ENCODE data around the gene FN1.

The FN1 gene

DNA sequence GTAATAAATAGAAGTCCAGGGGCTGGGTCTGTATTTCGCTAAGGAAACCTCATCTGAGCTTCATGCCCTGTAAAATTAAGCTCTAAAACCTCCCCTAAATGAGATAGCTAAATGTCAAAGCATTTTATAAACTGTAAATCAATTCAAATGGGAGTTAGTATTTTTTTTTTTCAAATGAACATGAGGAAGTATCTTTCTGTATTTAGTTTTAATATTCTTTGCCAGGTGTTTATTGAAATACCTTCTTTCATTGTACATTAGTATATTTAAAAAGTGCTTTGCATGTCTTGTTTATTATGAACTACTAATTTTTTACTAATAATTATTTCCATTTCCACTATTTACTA lies 76.3 kb downstream of the FN1 start:
- no peaks in the 10 kb centered on the region for H3K9me2 ChIP-seq (replicated peaks; ENCODE audit: insufficient read depth, low read length)
- no peaks in the 10 kb centered on the region for H3K4me1 ChIP-seq (ENCODE audit: low read length)
- H3K27ac ChIP-seq (ENCODE audit: low read length), result no peak overlapping the region
- no peaks in the 10 kb centered on the region for H3K9me3 ChIP-seq (replicated peaks; ENCODE audit: insufficient read depth, low read length)
- no peak overlapping the region for H3K4me2 ChIP-seq (ENCODE audit: low read depth, low read length)
- H3K4me3 ChIP-seq (ENCODE audit: low read length), result no peak overlapping the region
- no peak for DNase-seq
- no peaks in the 10 kb centered on the region for H4K20me1 ChIP-seq (ENCODE audit: insufficient read depth, low read length)
- no peak overlapping the region for H2AFZ ChIP-seq (ENCODE audit: low read length)
- no peaks in the 10 kb centered on the region for H3F3A ChIP-seq (ENCODE audit: insufficient read depth, low read length)
- H3K9ac ChIP-seq (ENCODE audit: low read length), result no peak overlapping the region
- TF ChIP-seq EZH2 (optimal IDR thresholded peaks at IDR 0.05; ENCODE audit: low read depth, low read length) (no peak), EZH2phosphoT487 (IDR thresholded peaks at IDR 0.05; ENCODE audit: low read length) (no peak)
- TF ChIP-seq, protein P1, sequence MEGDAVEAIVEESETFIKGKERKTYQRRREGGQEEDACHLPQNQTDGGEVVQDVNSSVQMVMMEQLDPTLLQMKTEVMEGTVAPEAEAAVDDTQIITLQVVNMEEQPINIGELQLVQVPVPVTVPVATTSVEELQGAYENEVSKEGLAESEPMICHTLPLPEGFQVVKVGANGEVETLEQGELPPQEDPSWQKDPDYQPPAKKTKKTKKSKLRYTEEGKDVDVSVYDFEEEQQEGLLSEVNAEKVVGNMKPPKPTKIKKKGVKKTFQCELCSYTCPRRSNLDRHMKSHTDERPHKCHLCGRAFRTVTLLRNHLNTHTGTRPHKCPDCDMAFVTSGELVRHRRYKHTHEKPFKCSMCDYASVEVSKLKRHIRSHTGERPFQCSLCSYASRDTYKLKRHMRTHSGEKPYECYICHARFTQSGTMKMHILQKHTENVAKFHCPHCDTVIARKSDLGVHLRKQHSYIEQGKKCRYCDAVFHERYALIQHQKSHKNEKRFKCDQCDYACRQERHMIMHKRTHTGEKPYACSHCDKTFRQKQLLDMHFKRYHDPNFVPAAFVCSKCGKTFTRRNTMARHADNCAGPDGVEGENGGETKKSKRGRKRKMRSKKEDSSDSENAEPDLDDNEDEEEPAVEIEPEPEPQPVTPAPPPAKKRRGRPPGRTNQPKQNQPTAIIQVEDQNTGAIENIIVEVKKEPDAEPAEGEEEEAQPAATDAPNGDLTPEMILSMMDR (IDR thresholded peaks at IDR 0.05; ENCODE audit: low read length), result no peak
- no peaks in the 10 kb centered on the region for H3K36me3 ChIP-seq (replicated peaks; ENCODE audit: insufficient read depth, low read length)
- no peaks in the 10 kb centered on the region for H3K79me2 ChIP-seq (ENCODE audit: low read length)
- no peaks in the 10 kb centered on the region for H3K27me3 ChIP-seq (replicated peaks; ENCODE audit: insufficient read depth, low read length)

DNA sequence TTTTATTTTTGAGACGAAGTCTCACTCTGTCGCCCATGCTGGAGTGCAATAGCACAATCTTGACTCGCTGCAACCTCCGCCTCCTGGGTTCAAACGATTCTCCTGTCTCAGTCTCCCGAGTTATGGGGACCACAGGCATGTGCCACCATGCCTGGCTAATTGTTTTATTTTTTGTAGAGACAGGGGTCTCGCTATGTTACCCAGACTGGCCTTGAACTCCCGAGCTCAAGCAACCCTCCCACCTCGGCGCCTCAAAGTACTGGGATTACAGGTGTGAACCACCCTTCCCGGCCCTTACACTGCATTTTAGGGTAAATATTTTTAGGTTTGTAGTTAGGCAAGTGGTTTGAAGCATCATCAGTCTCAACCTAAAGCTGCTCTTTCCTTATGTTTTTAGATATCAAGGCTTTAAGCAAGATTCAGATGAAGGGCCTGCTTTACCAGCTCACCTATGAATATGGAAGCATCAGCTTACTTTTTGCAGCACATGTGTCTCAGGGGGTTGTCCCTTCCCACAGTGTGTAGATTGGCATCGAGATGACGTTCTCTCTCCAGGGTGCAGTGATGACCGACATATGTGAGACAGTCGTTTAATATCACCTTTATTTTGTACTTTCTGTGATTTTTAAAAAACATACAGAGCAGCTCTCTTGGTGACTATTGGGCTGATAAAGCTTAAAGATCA lies 76.8 kb downstream of the FN1 start:
- H3K36me3 ChIP-seq (replicated peaks; ENCODE audit: insufficient read depth, low read length), result no peaks in the 10 kb centered on the region
- H3K4me1 ChIP-seq (ENCODE audit: low read length), result no peaks in the 10 kb centered on the region
- no peaks in the 10 kb centered on the region for H4K20me1 ChIP-seq (ENCODE audit: insufficient read depth, low read length)
- H3K9me3 ChIP-seq (replicated peaks; ENCODE audit: insufficient read depth, low read length), result no peaks in the 10 kb centered on the region
- H3K27ac ChIP-seq (ENCODE audit: low read length), result no peak overlapping the region
- H3K9me2 ChIP-seq (replicated peaks; ENCODE audit: insufficient read depth, low read length), result no peaks in the 10 kb centered on the region
- TF ChIP-seq EZH2 (optimal IDR thresholded peaks at IDR 0.05; ENCODE audit: low read depth, low read length), result no peak
- TF ChIP-seq, protein P1 (IDR thresholded peaks at IDR 0.05; ENCODE audit: low read length), result no peak
- no peak for TF ChIP-seq EZH2phosphoT487 (IDR thresholded peaks at IDR 0.05; ENCODE audit: low read length)
- H3F3A ChIP-seq (ENCODE audit: insufficient read depth, low read length), result no peaks in the 10 kb centered on the region
- H3K4me2 ChIP-seq (ENCODE audit: low read depth, low read length), result no peak overlapping the region
- no peaks in the 10 kb centered on the region for H3K79me2 ChIP-seq (ENCODE audit: low read length)
- no peak overlapping the region for H3K4me3 ChIP-seq (ENCODE audit: low read length)
- H3K27me3 ChIP-seq (replicated peaks; ENCODE audit: insufficient read depth, low read length), result no peaks in the 10 kb centered on the region
- H2AFZ ChIP-seq (ENCODE audit: low read length), result no peak overlapping the region
- DNase-seq, result no peak
- no peak overlapping the region for H3K9ac ChIP-seq (ENCODE audit: low read length)

DNA sequence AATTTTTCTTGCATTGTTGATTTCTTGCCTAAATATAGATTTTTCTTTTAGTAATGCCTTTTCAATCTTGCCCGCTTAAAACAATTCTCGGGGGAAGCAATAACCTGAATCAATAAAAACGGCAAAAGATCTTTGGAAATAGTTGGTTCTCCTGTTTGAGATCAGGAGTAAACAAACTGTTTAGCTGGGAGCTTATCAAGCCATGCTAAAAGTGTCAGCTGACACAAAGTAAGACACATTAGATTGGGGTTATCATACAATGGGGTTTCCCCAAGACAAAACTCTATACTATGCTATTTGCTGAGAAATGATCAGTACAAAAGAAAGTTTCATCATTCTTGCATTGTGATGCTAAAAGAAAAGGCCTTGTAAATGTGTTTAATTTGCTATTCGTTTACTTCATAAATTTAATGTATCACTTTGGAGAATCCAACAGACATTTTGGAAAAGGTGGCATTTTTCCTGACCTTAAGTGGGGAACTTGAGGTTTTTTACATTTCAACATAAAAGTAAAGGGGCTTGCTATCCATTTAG lies 77.5 kb downstream of the FN1 start:
- Histone ChIP-seq H3K4me2 (ENCODE audit: low read depth, low read length) (no peak overlapping the region), H3K4me3 (ENCODE audit: low read length) (no peak overlapping the region), H3K27ac (ENCODE audit: low read length) (no peak overlapping the region), H3K36me3 (replicated peaks; ENCODE audit: insufficient read depth, low read length) (no peaks in the 10 kb centered on the region), H4K20me1 (ENCODE audit: insufficient read depth, low read length) (no peaks in the 10 kb centered on the region), H3K9ac (ENCODE audit: low read length) (no peak overlapping the region), H3K9me2 (replicated peaks; ENCODE audit: insufficient read depth, low read length) (no peaks in the 10 kb centered on the region), H3K4me1 (ENCODE audit: low read length) (no peaks in the 10 kb centered on the region), H3F3A (ENCODE audit: insufficient read depth, low read length) (no peaks in the 10 kb centered on the region), H2AFZ (ENCODE audit: low read length) (no peak overlapping the region), H3K9me3 (replicated peaks; ENCODE audit: insufficient read depth, low read length) (no peaks in the 10 kb centered on the region), H3K27me3 (replicated peaks; ENCODE audit: insufficient read depth, low read length) (no peaks in the 10 kb centered on the region), H3K79me2 (ENCODE audit: low read length) (no peaks in the 10 kb centered on the region)
- DNase-seq, result no peak
- no peak for TF ChIP-seq EZH2phosphoT487 (IDR thresholded peaks at IDR 0.05; ENCODE audit: low read length)

DNA sequence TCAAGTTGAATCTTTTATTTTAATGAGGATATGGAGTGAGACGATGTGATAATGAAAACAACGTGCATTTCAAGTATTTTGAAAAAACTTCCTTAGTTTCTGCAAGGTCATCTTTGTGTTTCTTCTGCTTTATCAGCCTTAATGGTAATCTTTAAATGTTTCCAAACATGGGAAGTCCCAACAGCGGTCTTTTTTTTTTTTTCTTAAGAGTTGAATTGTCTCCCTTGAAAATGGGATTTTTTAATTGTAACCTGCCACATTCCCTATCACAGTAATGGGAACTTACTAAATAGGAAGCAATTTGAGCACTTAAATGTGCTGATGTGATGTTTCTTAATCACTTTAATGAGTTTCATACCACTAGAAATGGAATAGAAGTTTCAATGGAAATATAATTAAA lies 78.2 kb downstream of the FN1 start:
- H3K9me2 ChIP-seq (replicated peaks; ENCODE audit: insufficient read depth, low read length), result no peaks in the 10 kb centered on the region
- H3K79me2 ChIP-seq (ENCODE audit: low read length), result no peaks in the 10 kb centered on the region
- no peak overlapping the region for H3K4me3 ChIP-seq (ENCODE audit: low read length)
- no peak for DNase-seq
- no peaks in the 10 kb centered on the region for H3K4me1 ChIP-seq (ENCODE audit: low read length)
- H3K4me2 ChIP-seq (ENCODE audit: low read depth, low read length), result no peak overlapping the region
- H3K27ac ChIP-seq (ENCODE audit: low read length), result no peak overlapping the region
- H3K9me3 ChIP-seq (replicated peaks; ENCODE audit: insufficient read depth, low read length), result no peaks in the 10 kb centered on the region
- no peaks in the 10 kb centered on the region for H3F3A ChIP-seq (ENCODE audit: insufficient read depth, low read length)
- no peaks in the 10 kb centered on the region for H3K36me3 ChIP-seq (replicated peaks; ENCODE audit: insufficient read depth, low read length)
- no peak overlapping the region for H2AFZ ChIP-seq (ENCODE audit: low read length)
- H3K27me3 ChIP-seq (replicated peaks; ENCODE audit: insufficient read depth, low read length), result no peaks in the 10 kb centered on the region
- H4K20me1 ChIP-seq (ENCODE audit: insufficient read depth, low read length), result no peaks in the 10 kb centered on the region
- no peak overlapping the region for H3K9ac ChIP-seq (ENCODE audit: low read length)
- TF ChIP-seq EZH2phosphoT487 (IDR thresholded peaks at IDR 0.05; ENCODE audit: low read length), result no peak
- TF ChIP-seq EZH2 (optimal IDR thresholded peaks at IDR 0.05; ENCODE audit: low read depth, low read length), result no peak
- TF ChIP-seq, protein P1 (IDR thresholded peaks at IDR 0.05; ENCODE audit: low read length), result no peak
